Natural killer cell (primary cell): ENCODE measurements around the gene NR2F6. TPM values are rescaled to one million over a fixed set of nuclear protein-coding genes. Genes with fewer than 3 reads are reported as not detected.

Experiments used
- ATAC-seq, 3 donors: fragments of 150-1000 bp in 2 of 3; fragments of 200-7000 bp in 1 of 3; cut with Tn5 transposase; 1 replicate in 1 of 3; 2 replicates in 2 of 3; pipeline ENCODE4 v1.10.0; 2021; ENCODE audit warnings: mild to moderate bottlenecking in 2 of 3, moderate library complexity in 2 of 3
- DNase-seq, 2 donors: peaks; one replicate each; pipeline versions ENCODE4 v3.0.0 to v3.0.0-alpha.2; 2013 to 2021; ENCODE audit warnings: mixed read lengths in 1 of 2
- H3K27ac ChIP-seq: one replicate; pipeline ENCODE4 v1.5.1; 2013; ENCODE audit warnings: mild to moderate bottlenecking, low read length
- H3K27me3 ChIP-seq: one replicate; pipeline ENCODE4 v1.6.1; 2013; ENCODE audit warnings: low read length; ENCODE audit not compliant: control insufficient read depth, insufficient read depth
- H3K36me3 ChIP-seq: one replicate; pipeline ENCODE4 v1.6.1; 2013; ENCODE audit warnings: low read length; ENCODE audit not compliant: control insufficient read depth, insufficient read depth
- H3K4me1 ChIP-seq: one replicate; pipeline ENCODE4 v1.6.1; 2013; ENCODE audit warnings: low read length; ENCODE audit not compliant: control insufficient read depth, insufficient read depth
- H3K4me3 ChIP-seq: one replicate; pipeline ENCODE4 v1.5.1; 2013; ENCODE audit warnings: low read length
- H3K9me3 ChIP-seq: one replicate; pipeline ENCODE4 v1.6.1; 2013; ENCODE audit warnings: low read length; ENCODE audit not compliant: control insufficient read depth, insufficient read depth
- H3K27ac Mint-ChIP-seq, 2 donors: one replicate each; pipeline ENCODE4 v1.8.0; 2022; ENCODE audit warnings: mild to moderate bottlenecking in 2 of 2, mixed read lengths in 2 of 2, moderate library complexity in 1 of 2
- H3K27me3 Mint-ChIP-seq, 2 donors: one replicate each; pipeline ENCODE4 v1.8.0; 2022; ENCODE audit warnings: low read depth in 2 of 2, mixed read lengths in 2 of 2
- H3K36me3 Mint-ChIP-seq: one replicate; pipeline ENCODE4 v1.8.0; 2022; ENCODE audit warnings: mixed read lengths
- H3K4me1 Mint-ChIP-seq, 2 donors: one replicate each; pipeline ENCODE4 v1.8.0; 2022; ENCODE audit warnings: mixed read lengths in 2 of 2
- H3K4me3 Mint-ChIP-seq: one replicate; pipeline ENCODE4 v1.8.0; 2022; ENCODE audit warnings: mild to moderate bottlenecking, moderate library complexity, mixed read lengths
- H3K9me3 Mint-ChIP-seq, 2 donors: one replicate each; pipeline ENCODE4 v1.8.0; 2022; ENCODE audit warnings: mixed read lengths in 2 of 2
- WGBS: methylation state at CpG from one replicate; pipeline ENCODE4 v1.1.7; 2013; ENCODE audit warnings: missing lambda C conversion rate; ENCODE audit not compliant: insufficient coverage; 5-methylcytosine and 5-hydroxymethylcytosine counted together
- intact Hi-C: fragments of 100-400 bp; cut with micrococcal nuclease; formaldehyde crosslinking; loops from one replicate; pipeline ENCODE4 v1.14.2; 2022
- total RNA-seq, 4 donors: library from RNA; stranded (reverse); fragments of 120-200 nt in 1 of 4; gene quantifications; one replicate each; pipeline versions ENCODE4 v1.2.3 to v1.2.4, GENCODE V29; 2013 to 2022
- TF ChIP-seq, protein P1 (sequence below): fragments of 200-600 bp; IDR thresholded peaks from one replicate; pipeline ENCODE4 v1.8.0; 2022; ENCODE audit warnings: antibody characterized with exemption

The NR2F6 gene
- total RNA-seq, 3 donors from 2014 or later (not counting 1 experiment from before 2014, with no cell fraction given), result 1.3 to 4.2 (median 1.8) TPM

DNA sequence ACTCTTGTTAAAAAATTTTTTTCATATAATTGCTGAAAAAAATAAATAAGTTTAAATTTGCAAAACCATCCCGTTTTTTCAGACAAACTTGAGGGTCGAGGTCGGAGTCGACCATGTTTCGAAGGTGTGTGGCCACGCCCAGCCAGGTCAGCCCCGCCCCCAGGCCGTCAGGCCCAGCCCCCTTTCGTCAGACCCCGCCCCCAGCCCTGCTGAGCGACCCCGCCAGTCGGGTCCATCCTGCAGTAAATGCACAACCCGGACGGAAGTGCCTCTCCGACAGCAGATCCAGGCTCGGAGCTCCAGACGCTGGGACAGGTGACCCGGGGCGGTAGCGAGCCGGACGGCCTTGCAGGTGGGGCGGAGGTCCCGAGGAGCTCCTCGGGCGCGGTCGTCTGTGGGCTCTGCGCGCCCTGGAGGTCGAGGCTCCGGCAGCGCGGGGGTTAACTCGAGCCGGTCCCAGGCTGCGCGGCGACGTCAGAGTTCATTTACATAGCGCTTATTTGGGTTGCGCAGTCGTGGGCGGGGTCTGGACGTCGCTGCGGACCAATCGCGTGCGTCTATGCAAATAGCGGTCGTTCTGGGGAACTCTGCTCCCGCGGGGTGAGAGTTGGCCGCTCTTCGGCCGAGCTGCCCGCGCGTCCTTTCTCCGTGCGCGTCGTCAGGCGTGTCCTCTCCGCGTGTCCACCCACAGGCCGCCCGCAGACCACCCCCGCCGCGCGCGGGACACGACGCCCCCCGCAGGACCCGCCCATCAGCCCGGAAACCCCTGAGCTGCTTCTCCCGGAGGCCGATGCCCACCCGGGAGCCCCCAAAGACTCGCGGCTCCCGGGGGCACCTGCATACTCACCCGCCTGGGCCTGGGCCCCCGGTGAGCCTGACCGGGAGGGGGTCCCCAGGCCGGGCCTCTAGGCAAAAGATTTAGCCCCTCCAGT, 19.5 kb downstream of the NR2F6 start, which contains the start of gene OCEL1:
Gene OCEL1, plus strand, starts transcription at position 225 of the 932 bp plus-strand sequence. Its CDS starts 22 bp downstream, at position 247.
- H3K27me3 Mint-ChIP-seq, result no peaks in the 10 kb centered on the region
- H3K9me3 ChIP-seq, result no peaks in the 10 kb centered on the region
- H3K4me1 ChIP-seq, result peaks cover 21% of the 10 kb centered on the region
- no peaks in the 10 kb centered on the region for H3K36me3 ChIP-seq
- H3K4me1 Mint-ChIP-seq, result peaks cover 8 to 11% of the 10 kb centered on the region in 2 donors
- peak within 1 kb of the TSS; percentile 78 for H3K4me3 ChIP-seq
- intact Hi-C loops, result loop anchor here (1.0 to 5.0 kb wide), 4 partner anchors 11 to 151 kb away; partner anchors contain the start of genes BABAM1, HAUS8, MYO9B and USE1
- peak within 1 kb of the TSS; percentile 98 for H3K4me3 Mint-ChIP-seq
- under 1% methylated on average over 90 of the region's 90 CpGs for whole genome bisulfite sequencing
- H3K27me3 ChIP-seq, result no peaks in the 10 kb centered on the region
- peak within 1 kb of the TSS; percentile 96 to 99 for H3K27ac Mint-ChIP-seq
- DNase-seq (peak; percentile 97 to 99), ATAC-seq (peak; percentile 89 to 97 (median 89))
- no peaks in the 10 kb centered on the region for H3K36me3 Mint-ChIP-seq
- H3K9me3 Mint-ChIP-seq, result no peaks in the 10 kb centered on the region
- TF ChIP-seq, protein P1, sequence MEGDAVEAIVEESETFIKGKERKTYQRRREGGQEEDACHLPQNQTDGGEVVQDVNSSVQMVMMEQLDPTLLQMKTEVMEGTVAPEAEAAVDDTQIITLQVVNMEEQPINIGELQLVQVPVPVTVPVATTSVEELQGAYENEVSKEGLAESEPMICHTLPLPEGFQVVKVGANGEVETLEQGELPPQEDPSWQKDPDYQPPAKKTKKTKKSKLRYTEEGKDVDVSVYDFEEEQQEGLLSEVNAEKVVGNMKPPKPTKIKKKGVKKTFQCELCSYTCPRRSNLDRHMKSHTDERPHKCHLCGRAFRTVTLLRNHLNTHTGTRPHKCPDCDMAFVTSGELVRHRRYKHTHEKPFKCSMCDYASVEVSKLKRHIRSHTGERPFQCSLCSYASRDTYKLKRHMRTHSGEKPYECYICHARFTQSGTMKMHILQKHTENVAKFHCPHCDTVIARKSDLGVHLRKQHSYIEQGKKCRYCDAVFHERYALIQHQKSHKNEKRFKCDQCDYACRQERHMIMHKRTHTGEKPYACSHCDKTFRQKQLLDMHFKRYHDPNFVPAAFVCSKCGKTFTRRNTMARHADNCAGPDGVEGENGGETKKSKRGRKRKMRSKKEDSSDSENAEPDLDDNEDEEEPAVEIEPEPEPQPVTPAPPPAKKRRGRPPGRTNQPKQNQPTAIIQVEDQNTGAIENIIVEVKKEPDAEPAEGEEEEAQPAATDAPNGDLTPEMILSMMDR, result no peak
- H3K27ac ChIP-seq, result peak within 1 kb of the TSS; percentile 93

DNA sequence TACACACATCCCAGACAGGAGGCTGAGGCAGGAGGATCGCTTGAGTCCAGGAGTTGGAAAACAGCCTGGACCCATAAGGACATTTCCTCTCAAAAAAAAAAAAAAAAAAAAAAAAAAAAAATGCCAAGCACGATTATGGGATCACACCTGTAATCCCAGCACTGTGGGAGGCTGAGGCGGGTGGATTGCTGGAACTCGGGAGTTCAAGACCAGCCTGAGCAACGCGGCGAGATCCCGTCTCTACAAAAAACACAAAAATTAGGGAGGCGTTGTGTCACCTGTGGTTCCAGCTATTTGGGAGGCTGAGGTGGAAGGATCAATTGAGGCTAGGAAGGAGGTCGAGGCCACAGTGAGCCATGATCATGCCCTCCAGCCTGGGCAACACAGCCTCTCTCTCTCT, 20.7 kb downstream of the NR2F6 start:
- TF ChIP-seq, protein P1, result no peak
- H3K4me3 Mint-ChIP-seq, result peak overlapping the region; percentile 52
- H3K4me1 Mint-ChIP-seq, result peaks cover 8 to 11% of the 10 kb centered on the region in 2 donors
- ATAC-seq, result no peak
- H3K27ac Mint-ChIP-seq, result peak overlapping the region in 1 of 2 donors; percentile 99
- WGBS, result 95% methylated on average over 8 of the region's 10 CpGs
- Histone ChIP-seq H3K9me3 (no peaks in the 10 kb centered on the region), H3K36me3 (no peaks in the 10 kb centered on the region), H3K4me3 (no peak overlapping the region), H3K27me3 (no peaks in the 10 kb centered on the region), H3K4me1 (peaks cover 21% of the 10 kb centered on the region), H3K27ac (no peak overlapping the region)
- no peaks in the 10 kb centered on the region for H3K27me3 Mint-ChIP-seq
- intact Hi-C loops, result loop anchor here (5.0 kb wide), 2 partner anchors 42 to 98 kb away; partner anchors contain the start of gene BABAM1
- DNase-seq, result no peak
- no peaks in the 10 kb centered on the region for H3K9me3 Mint-ChIP-seq
- H3K36me3 Mint-ChIP-seq, result no peaks in the 10 kb centered on the region

DNA sequence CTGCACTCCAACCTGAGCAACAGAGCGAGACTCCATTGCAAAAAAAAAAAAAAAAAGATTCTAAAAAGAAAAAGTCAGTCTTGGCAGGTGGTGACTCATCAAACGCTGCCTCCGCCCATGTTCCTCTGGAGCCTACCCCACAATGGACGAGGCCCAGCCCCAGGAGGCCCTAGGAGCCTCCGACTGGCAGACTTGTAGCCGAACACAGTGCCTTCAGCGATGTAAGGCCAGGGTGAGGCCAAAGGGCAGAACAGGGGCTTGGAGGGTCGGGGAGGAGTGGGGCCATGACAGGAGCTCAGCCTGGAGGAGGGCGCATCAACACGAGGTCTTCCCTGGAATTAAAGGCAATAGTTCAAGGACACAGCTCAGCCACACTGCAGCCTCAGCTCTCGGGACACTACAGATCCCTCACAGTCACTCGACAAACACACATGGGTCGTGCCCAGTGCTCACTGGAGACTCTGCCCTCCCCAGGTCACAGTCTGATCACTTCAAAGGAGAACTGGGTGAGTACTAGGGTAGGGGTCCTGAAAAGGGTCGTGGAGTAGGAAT, 25.4 kb downstream of the NR2F6 start:
- ATAC-seq, result no peak
- DNase-seq, result no peak
- intact Hi-C loops, result no loop called here

More for the DNA sequence above, 25.4 kb downstream of the NR2F6 start:
- Mint-ChIP-seq H3K27ac (no peak overlapping the region), H3K36me3 (no peaks in the 10 kb centered on the region), H3K4me3 (no peak overlapping the region), H3K9me3 (no peaks in the 10 kb centered on the region), H3K4me1 (peaks cover under 1 to 7% of the 10 kb centered on the region in 2 donors), H3K27me3 (no peaks in the 10 kb centered on the region)
- peaks cover 8% of the 10 kb centered on the region for H3K36me3 ChIP-seq
- no peaks in the 10 kb centered on the region for H3K27me3 ChIP-seq
- no peak overlapping the region for H3K27ac ChIP-seq
- 78% methylated on average over 14 of the region's 14 CpGs for WGBS
- H3K4me1 ChIP-seq, result peaks cover 11% of the 10 kb centered on the region
- no peaks in the 10 kb centered on the region for H3K9me3 ChIP-seq
- H3K4me3 ChIP-seq, result no peak overlapping the region
- TF ChIP-seq, protein P1, result no peak
